ENCODE results near the gene GMDS. TPM values are rescaled to one million over a fixed set of nuclear protein-coding genes. Genes with fewer than 3 reads are reported as not detected.

The GMDS gene
- total RNA-seq: 129 and 159 TPM in 2 replicates

GRCh38 chr6:2245103-2245876, at the start of gene GMDS:
Gene GMDS, minus strand, starts transcription at chr6:2245605.

GRCh38 chr6:1609648-1610496, 635.5 kb downstream of the GMDS start, which contains the start of gene FOXC1:
Gene FOXC1, plus strand, starts transcription at chr6:1609915. Its CDS starts 531 bp downstream, at chr6:1610446.

Measured in articular chondrocyte of knee joint (primary cell).